B cell (primary cell): ENCODE results near the gene SELENOI. TPM values are rescaled to one million over a fixed set of nuclear protein-coding genes. Genes with fewer than 3 reads are reported as not detected.

ENCODE experiments used
- ATAC-seq: fragments of 200-7000 bp; cut with Tn5 transposase; one replicate; pipeline ENCODE4 v1.10.0; 2021; ENCODE audit warnings: low read depth, mild to moderate bottlenecking, moderate number of reproducible peaks, moderate library complexity
- CTCF ChIA-PET: fragments of 350-600 bp; sonication (Branson Sonifier 250); formaldehyde crosslinking; loops from one replicate; lab custom pipeline; 2021; ENCODE audit warnings: antibody characterized with exemption, inconsistent platforms; lab: Charles Lee
- POLR2A ChIA-PET: fragments of 350-600 bp; sonication (Branson Sonifier 250); formaldehyde crosslinking; loops from one replicate; lab custom pipeline; 2021; ENCODE audit warnings: antibody characterized with exemption; lab: Charles Lee
- DNase-seq: peaks from one replicate; pipeline ENCODE4 v3.0.0; 2013
- H2AFZ ChIP-seq: 2 replicates; pipeline ENCODE4 v1.6.1; 2012; ENCODE audit warnings: mild to moderate bottlenecking, low read depth, low read length; ENCODE audit not compliant: insufficient read depth, poor library complexity, severe bottlenecking
- H3K27ac ChIP-seq, 2 donors: 1 replicate in 1 of 2; 2 replicates in 1 of 2; pipeline ENCODE4 v1.5.1; 2012 to 2013; ENCODE audit warnings: low read length in 2 of 2, mild to moderate bottlenecking in 2 of 2, moderate library complexity in 1 of 2
- H3K27me3 ChIP-seq, 4 experiments: fragments of 200-600 bp in 1 of 4; sonication (generic) in 1 of 4; replicated peaks in 1 of 4; 1 replicate in 2 of 4; 2 replicates in 2 of 4; pipeline versions ENCODE4 v1.6.1 to v1.7.0; 2013 to 2016; ENCODE audit warnings: low read length in 3 of 4, mild to moderate bottlenecking in 2 of 4, mixed read lengths in 1 of 4, moderate library complexity in 1 of 4; ENCODE audit not compliant: insufficient read depth in 4 of 4, control insufficient read depth in 3 of 4; ENCODE audit errors: control extremely low read depth in 1 of 4
- H3K36me3 ChIP-seq, 2 experiments: replicated peaks in 1 of 2; 1 replicate in 1 of 2; 2 replicates in 1 of 2; pipeline versions ENCODE4 v1.6.1 to v1.7.1; 2013; ENCODE audit warnings: low read length in 1 of 2; ENCODE audit not compliant: insufficient read depth in 2 of 2, control insufficient read depth in 1 of 2; ENCODE audit errors: control extremely low read depth in 1 of 2, extremely low read depth in 1 of 2
- H3K4me1 ChIP-seq, 2 donors: fragments of 200-600 bp in 1 of 2; sonication (generic) in 1 of 2; 1 replicate in 1 of 2; 2 replicates in 1 of 2; pipeline versions ENCODE4 v1.5.1 to v1.6.1; 2013 to 2017; ENCODE audit warnings: low read length in 2 of 2; ENCODE audit not compliant: control insufficient read depth in 2 of 2, insufficient read depth in 2 of 2
- H3K4me2 ChIP-seq: replicated peaks from 2 replicates; pipeline ENCODE3; 2012; ENCODE audit warnings: mild to moderate bottlenecking, low read depth, low read length; ENCODE audit not compliant: poor library complexity, severe bottlenecking
- H3K4me3 ChIP-seq, 5 experiments: fragments of 200-600 bp in 1 of 5; sonication (generic) in 1 of 5; 1 replicate in 3 of 5; 2 replicates in 2 of 5; pipeline versions ENCODE4 v1.5.1 to v1.7.0; 2011 to 2016; ENCODE audit warnings: low read length in 4 of 5, mild to moderate bottlenecking in 4 of 5, low read depth in 2 of 5, control low read depth in 1 of 5, moderate library complexity in 1 of 5; ENCODE audit not compliant: insufficient read depth in 1 of 5; ENCODE audit errors: control extremely low read depth in 1 of 5, extremely low read depth in 1 of 5
- H3K79me2 ChIP-seq: fragments of 200-600 bp; sonication (generic); one replicate; pipeline ENCODE4 v1.6.0; 2016; ENCODE audit warnings: low read length; ENCODE audit not compliant: control insufficient read depth, insufficient read depth
- H3K9ac ChIP-seq: fragments of 200-600 bp; sonication (generic); 2 replicates; pipeline ENCODE4 v1.6.1; 2017; ENCODE audit warnings: mild to moderate bottlenecking, low read length, moderate library complexity
- H3K9me3 ChIP-seq, 3 donors: one replicate each; pipeline versions ENCODE4 v1.6.1 to v1.7.1; 2013; ENCODE audit warnings: low read length in 2 of 3; ENCODE audit not compliant: control insufficient read depth in 2 of 3, insufficient read depth in 1 of 3; ENCODE audit errors: control extremely low read depth in 1 of 3
- H4K20me1 ChIP-seq: 2 replicates; pipeline ENCODE4 v1.6.0; 2012; ENCODE audit warnings: mild to moderate bottlenecking, low read length; ENCODE audit not compliant: insufficient read depth, control insufficient read depth, poor library complexity, severe bottlenecking
- H3K27ac Mint-ChIP-seq: one replicate; pipeline ENCODE4 v1.8.0; 2021; ENCODE audit warnings: mixed read lengths
- H3K27me3 Mint-ChIP-seq: one replicate; pipeline ENCODE4 v1.8.0; 2021; ENCODE audit warnings: mixed read lengths
- H3K4me1 Mint-ChIP-seq: one replicate; pipeline ENCODE4 v1.8.0; 2021; ENCODE audit warnings: mixed read lengths
- H3K4me3 Mint-ChIP-seq: one replicate; pipeline ENCODE4 v1.8.0; 2021; ENCODE audit warnings: mixed read lengths
- H3K9me3 Mint-ChIP-seq: one replicate; pipeline ENCODE4 v1.8.0; 2022; ENCODE audit warnings: mixed read lengths; ENCODE audit not compliant: insufficient read depth
- EZH2 ChIP-seq: IDR thresholded peaks from 2 replicates; pipeline ENCODE4 v1.6.1; 2012; ENCODE audit warnings: borderline replicate concordance, low read depth, mild to moderate bottlenecking, moderate library complexity, low read length; ENCODE audit not compliant: insufficient read depth, poor library complexity, severe bottlenecking
- WGBS: methylation state at CpG from one replicate; pipeline ENCODE4 v1.1.5; 2013; ENCODE audit warnings: missing lambda C conversion rate; ENCODE audit not compliant: insufficient coverage; 5-methylcytosine and 5-hydroxymethylcytosine counted together
- intact Hi-C: fragments of 100-400 bp; cut with micrococcal nuclease; formaldehyde crosslinking; loops from one replicate; pipeline ENCODE4 v1.10.0; 2022
- polyA plus RNA-seq: library from polyadenylated mRNA; depleted of rRNA; stranded (reverse); fragments of >200 nt; gene quantifications from 2 replicates; pipeline ENCODE4 v1.2.3, GENCODE V29; 2012
- total RNA-seq, 2 donors: library from RNA; stranded (reverse); fragments of 120-200 nt in 1 of 2; gene quantifications; 1 replicate in 1 of 2; 2 replicates in 1 of 2; pipeline versions ENCODE4 v1.2.3 to v1.2.4, GENCODE V29; 2013 to 2022
- TF ChIP-seq, protein P1 (sequence below): fragments of 200-600 bp; IDR thresholded peaks from one replicate; pipeline ENCODE4 v1.8.0; 2022; ENCODE audit warnings: antibody characterized with exemption, mild to moderate bottlenecking

The SELENOI gene
- total and polyA plus RNA-seq, 2 donors (not counting 1 experiment from before 2014, with no cell fraction given), result 3.4 to 20.1 TPM

DNA sequence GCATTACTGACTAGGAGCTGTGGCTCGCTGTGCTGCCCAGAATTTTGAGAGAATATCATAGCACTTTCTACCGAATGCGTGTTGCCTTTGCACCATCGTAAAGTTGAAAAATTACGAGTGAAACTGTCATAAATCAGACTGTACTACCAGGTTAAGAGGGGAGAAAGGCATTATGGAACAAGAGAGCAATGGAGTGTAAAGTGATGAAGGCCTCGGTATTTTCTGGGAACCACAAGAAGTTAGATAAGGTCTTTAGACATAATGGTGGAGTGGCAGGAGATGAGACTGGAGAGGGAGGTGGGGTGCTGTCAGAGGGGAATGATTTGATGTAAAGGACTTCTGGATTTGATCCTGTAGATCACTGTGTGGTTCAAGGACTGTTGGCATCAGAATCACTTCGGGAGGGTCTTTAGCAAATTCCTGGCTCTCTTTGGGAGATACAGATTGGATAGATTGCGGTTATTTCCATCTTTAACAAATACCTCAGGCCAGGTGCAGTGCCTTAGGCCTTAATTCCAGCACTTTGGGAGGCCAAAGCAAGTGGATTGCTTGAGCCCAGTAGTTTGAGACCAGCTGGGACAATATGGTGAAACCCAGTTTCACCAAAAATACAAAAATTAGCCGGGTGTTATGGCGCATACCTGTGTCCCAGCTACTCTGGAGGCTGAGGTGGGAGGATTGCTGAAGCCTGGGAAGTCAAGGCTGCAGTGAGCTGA lies 5.6 kb downstream of the SELENOI start:
- Mint-ChIP-seq H3K27me3 (no peaks in the 10 kb centered on the region), H3K4me1 (peaks cover 34% of the 10 kb centered on the region), H3K4me3 (no peak overlapping the region), H3K27ac (no peak overlapping the region), H3K9me3 (no peaks in the 10 kb centered on the region)
- H2AFZ ChIP-seq, result no peak overlapping the region
- H3K36me3 ChIP-seq, result peaks cover 3% of the 10 kb centered on the region in 2 experiments
- DNase-seq, result no peak
- CTCF ChIA-PET, result no interaction called here
- no peak for TF ChIP-seq EZH2
- TF ChIP-seq, protein P1, sequence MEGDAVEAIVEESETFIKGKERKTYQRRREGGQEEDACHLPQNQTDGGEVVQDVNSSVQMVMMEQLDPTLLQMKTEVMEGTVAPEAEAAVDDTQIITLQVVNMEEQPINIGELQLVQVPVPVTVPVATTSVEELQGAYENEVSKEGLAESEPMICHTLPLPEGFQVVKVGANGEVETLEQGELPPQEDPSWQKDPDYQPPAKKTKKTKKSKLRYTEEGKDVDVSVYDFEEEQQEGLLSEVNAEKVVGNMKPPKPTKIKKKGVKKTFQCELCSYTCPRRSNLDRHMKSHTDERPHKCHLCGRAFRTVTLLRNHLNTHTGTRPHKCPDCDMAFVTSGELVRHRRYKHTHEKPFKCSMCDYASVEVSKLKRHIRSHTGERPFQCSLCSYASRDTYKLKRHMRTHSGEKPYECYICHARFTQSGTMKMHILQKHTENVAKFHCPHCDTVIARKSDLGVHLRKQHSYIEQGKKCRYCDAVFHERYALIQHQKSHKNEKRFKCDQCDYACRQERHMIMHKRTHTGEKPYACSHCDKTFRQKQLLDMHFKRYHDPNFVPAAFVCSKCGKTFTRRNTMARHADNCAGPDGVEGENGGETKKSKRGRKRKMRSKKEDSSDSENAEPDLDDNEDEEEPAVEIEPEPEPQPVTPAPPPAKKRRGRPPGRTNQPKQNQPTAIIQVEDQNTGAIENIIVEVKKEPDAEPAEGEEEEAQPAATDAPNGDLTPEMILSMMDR, result no peak
- intact Hi-C loops, result no loop called here
- no peaks in the 10 kb centered on the region for H3K9me3 ChIP-seq
- H4K20me1 ChIP-seq, result peaks cover 28% of the 10 kb centered on the region
- WGBS, result 100% methylated on average over 8 of the region's 10 CpGs
- peaks cover 88% of the 10 kb centered on the region for H3K79me2 ChIP-seq
- peaks cover 7 to 12% of the 10 kb centered on the region in 2 donors for H3K4me1 ChIP-seq
- no peak overlapping the region for H3K27ac ChIP-seq
- no peak overlapping the region for H3K4me2 ChIP-seq
- H3K9ac ChIP-seq, result no peak overlapping the region
- POLR2A ChIA-PET, result no interaction called here
- ATAC-seq, result no peak
- no peak overlapping the region for H3K4me3 ChIP-seq
- H3K27me3 ChIP-seq, result no peaks in the 10 kb centered on the region

GRCh38 chr2:26352892-26353291 lies 6.9 kb downstream of the SELENOI start:
- ATAC-seq, result no peak
- H3K9me3 Mint-ChIP-seq, result no peaks in the 10 kb centered on the region

More at GRCh38 chr2:26352892-26353291, 6.9 kb downstream of the SELENOI start:
- intact Hi-C loops, result no loop called here
- Mint-ChIP-seq H3K27ac (no peak overlapping the region), H3K27me3 (no peaks in the 10 kb centered on the region), H3K4me1 (peaks cover 26% of the 10 kb centered on the region), H3K4me3 (no peak overlapping the region)
- peaks cover 3 to 5% of the 10 kb centered on the region in 2 experiments for H3K36me3 ChIP-seq
- H3K79me2 ChIP-seq, result peaks cover 98% of the 10 kb centered on the region
- H3K4me3 ChIP-seq, result no peak overlapping the region
- DNase-seq, result no peak
- no peaks in the 10 kb centered on the region for H3K9me3 ChIP-seq
- TF ChIP-seq EZH2, result no peak
- TF ChIP-seq, protein P1, result no peak
- H3K9ac ChIP-seq, result no peak overlapping the region
- no CpG with 5 or more reads among the region's 1 CpG for WGBS
- CTCF ChIA-PET, result no interaction called here
- H3K27ac ChIP-seq, result no peak overlapping the region
- peaks cover 0 to 1% of the 10 kb centered on the region in 2 donors for H3K4me1 ChIP-seq
- H3K27me3 ChIP-seq, result no peaks in the 10 kb centered on the region
- POLR2A ChIA-PET, result no interaction called here
- no peak overlapping the region for H2AFZ ChIP-seq
- peaks cover 37% of the 10 kb centered on the region for H4K20me1 ChIP-seq
- no peak overlapping the region for H3K4me2 ChIP-seq
